ENCODE data around the gene GRID2. TPM values are rescaled to one million over a fixed set of nuclear protein-coding genes. Genes with fewer than 3 reads are reported as not detected.
A peak's percentile ranks its signal among the peaks of the same experiment; 100 is the strongest.

The GRID2 gene
- total RNA-seq, 1 experiment from 2014 or later: not detected

DNA sequence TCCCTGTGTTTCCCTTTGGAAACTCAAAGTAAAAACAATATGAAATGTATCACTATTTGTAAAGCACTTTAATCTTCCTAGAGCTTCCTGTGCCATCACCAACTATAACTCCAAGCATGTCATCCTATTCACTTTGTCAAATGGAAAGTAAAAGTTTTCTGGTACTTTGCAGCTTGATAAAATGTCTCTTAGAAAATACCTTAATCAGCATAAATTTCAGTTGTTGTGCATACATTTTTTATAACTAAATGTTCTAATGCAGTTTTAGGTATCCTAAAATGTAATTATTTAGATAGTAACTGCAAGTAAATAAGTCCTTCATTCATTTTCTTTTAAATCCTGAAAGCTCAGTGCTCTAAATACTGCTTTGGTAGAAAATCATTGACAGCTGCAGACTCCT is 558.7 kb downstream of the GRID2 start:
- POLR2A ChIA-PET: interaction anchor here (0.7 to 1.4 kb wide), 2 partner anchors 9 to 16 kb away, joined by 4 to 6 read pairs; no protein-coding TSS in a partner anchor
- Mint-ChIP-seq H3K9me3 (ENCODE audit: unreplicated experiment) (no peaks in the 10 kb centered on the region), H3K27me3 (ENCODE audit: insufficient read depth, unreplicated experiment) (no peaks in the 10 kb centered on the region), H3K4me1 (ENCODE audit: insufficient read depth, unreplicated experiment) (no peaks in the 10 kb centered on the region), H3K36me3 (ENCODE audit: insufficient read depth, unreplicated experiment) (peaks cover 6% of the 10 kb centered on the region), H3K4me3 (ENCODE audit: unreplicated experiment) (no peak overlapping the region), H3K27ac (ENCODE audit: low read depth, unreplicated experiment) (no peak overlapping the region)
- CTCF ChIA-PET: interaction anchor here (0.5 kb wide), 1 partner anchor 1696 kb away, joined by 4 read pairs; no protein-coding TSS in a partner anchor
- BruUV-seq (replicated peaks): no TSS peak
- DNase-seq (ENCODE audit: unreplicated experiment): no peak
- TF ChIP-seq, protein P1, sequence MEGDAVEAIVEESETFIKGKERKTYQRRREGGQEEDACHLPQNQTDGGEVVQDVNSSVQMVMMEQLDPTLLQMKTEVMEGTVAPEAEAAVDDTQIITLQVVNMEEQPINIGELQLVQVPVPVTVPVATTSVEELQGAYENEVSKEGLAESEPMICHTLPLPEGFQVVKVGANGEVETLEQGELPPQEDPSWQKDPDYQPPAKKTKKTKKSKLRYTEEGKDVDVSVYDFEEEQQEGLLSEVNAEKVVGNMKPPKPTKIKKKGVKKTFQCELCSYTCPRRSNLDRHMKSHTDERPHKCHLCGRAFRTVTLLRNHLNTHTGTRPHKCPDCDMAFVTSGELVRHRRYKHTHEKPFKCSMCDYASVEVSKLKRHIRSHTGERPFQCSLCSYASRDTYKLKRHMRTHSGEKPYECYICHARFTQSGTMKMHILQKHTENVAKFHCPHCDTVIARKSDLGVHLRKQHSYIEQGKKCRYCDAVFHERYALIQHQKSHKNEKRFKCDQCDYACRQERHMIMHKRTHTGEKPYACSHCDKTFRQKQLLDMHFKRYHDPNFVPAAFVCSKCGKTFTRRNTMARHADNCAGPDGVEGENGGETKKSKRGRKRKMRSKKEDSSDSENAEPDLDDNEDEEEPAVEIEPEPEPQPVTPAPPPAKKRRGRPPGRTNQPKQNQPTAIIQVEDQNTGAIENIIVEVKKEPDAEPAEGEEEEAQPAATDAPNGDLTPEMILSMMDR (IDR thresholded peaks at IDR 0.05; ENCODE audit: unreplicated experiment): no peak
- intact Hi-C loops (cut with micrococcal nuclease): no loop called here

DNA sequence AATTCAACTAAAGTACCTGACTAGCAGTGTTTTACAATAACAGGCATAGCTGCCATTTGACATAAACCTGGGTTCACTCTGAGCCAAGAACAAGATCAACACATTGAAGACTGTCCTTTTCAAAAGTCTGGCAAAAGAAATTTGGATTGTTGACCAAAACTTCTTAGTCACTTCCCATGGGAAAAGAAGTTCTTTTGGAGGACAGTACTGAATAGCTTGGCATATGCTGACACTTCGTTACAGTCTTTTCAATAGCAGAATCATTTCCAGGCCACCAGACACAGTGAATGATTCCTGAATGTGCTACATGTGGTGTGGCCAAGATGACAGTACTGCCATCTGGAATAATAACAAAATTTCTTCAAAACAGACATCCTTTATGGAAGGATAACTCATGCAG is 560.3 kb downstream of the GRID2 start:
- no TSS peak for BruUV-seq (replicated peaks)
- TF ChIP-seq, protein P1 (IDR thresholded peaks at IDR 0.05; ENCODE audit: unreplicated experiment): no peak

DNA sequence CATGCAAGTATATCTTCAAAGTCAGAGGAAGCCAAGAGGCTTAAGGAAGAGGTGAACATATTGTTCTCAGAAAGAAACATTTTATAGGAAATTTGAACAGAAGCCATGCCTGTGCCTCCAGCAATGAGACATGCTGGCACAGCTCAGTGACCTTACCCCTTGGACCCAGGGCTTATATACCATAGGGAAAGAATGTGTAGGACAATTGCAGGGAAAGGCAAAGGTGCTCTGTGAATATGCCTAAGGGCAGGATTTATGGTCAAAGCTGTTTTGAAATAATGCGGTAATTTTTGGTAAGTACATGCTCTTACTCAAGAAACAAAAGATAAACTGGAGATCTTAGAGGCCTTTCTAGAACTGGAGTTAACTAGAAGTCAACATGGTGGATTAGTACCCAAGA is 568.8 kb downstream of the GRID2 start:
- ChIA-PET CTCF (interaction anchor here (0.6 to 0.8 kb wide), 2 partner anchors 198 to 776 kb away, joined by 3 to 4 read pairs; no protein-coding TSS in a partner anchor), POLR2A (interaction anchor here (1.1 to 1.7 kb wide), 4 partner anchors 9 to 260 kb away, joined by 3 to 4 read pairs (median 4); no protein-coding TSS in a partner anchor)
- Mint-ChIP-seq H3K4me1 (ENCODE audit: insufficient read depth, unreplicated experiment) (peaks cover 25% of the 10 kb centered on the region), H3K27me3 (ENCODE audit: insufficient read depth, unreplicated experiment) (no peaks in the 10 kb centered on the region), H3K4me3 (ENCODE audit: unreplicated experiment) (no peak overlapping the region), H3K9me3 (ENCODE audit: unreplicated experiment) (no peaks in the 10 kb centered on the region), H3K36me3 (ENCODE audit: insufficient read depth, unreplicated experiment) (no peaks in the 10 kb centered on the region), H3K27ac (ENCODE audit: low read depth, unreplicated experiment) (peak overlapping the region; percentile 63)
- TF ChIP-seq, protein P1 (IDR thresholded peaks at IDR 0.05; ENCODE audit: unreplicated experiment): no peak
- intact Hi-C loops (cut with micrococcal nuclease): no loop called here
- peak; percentile 87 for DNase-seq (ENCODE audit: unreplicated experiment)
- no TSS peak for BruUV-seq (replicated peaks)

More for the DNA sequence above, 560.3 kb downstream of the GRID2 start:
- H3K9me3 Mint-ChIP-seq (ENCODE audit: unreplicated experiment): no peaks in the 10 kb centered on the region
- H3K27me3 Mint-ChIP-seq (ENCODE audit: insufficient read depth, unreplicated experiment): no peaks in the 10 kb centered on the region
- H3K4me1 Mint-ChIP-seq (ENCODE audit: insufficient read depth, unreplicated experiment): no peaks in the 10 kb centered on the region
- ChIA-PET POLR2A (interaction anchor here (1.4 kb wide), 1 partner anchor 8 kb away, joined by 4 read pairs; no protein-coding TSS in a partner anchor), CTCF (no interaction called here)
- DNase-seq (ENCODE audit: unreplicated experiment): no peak
- intact Hi-C loops (cut with micrococcal nuclease): no loop called here
- H3K27ac Mint-ChIP-seq (ENCODE audit: low read depth, unreplicated experiment): no peak overlapping the region
- no peak overlapping the region for H3K4me3 Mint-ChIP-seq (ENCODE audit: unreplicated experiment)
- peaks cover 6% of the 10 kb centered on the region for H3K36me3 Mint-ChIP-seq (ENCODE audit: insufficient read depth, unreplicated experiment)

DNA sequence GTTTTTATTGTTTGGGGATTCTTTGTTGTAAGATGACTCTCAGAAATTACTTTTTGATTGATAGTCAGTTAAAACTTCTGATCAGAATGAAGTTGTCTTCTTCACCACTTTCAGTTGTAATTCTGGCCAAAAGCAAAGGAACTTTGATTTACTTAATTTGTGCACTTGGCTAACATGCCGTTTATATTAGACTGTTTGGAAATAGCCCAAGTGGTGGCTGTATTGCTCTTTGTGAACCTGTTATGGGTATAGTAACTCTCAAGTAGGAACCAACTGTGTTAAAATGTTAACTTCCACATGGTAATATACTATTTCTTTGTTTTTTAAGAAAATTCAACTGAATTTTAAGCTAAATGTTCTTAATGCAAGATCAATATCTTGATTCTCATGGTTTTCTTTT is 581.9 kb downstream of the GRID2 start:
- BruUV-seq (replicated peaks): no TSS peak
- ChIA-PET POLR2A (interaction anchor here (1.2 to 1.4 kb wide), 2 partner anchors 8 to 13 kb away, joined by 3 to 4 read pairs; no protein-coding TSS in a partner anchor), CTCF (no interaction called here)
- no peak for DNase-seq (ENCODE audit: unreplicated experiment)
- Mint-ChIP-seq H3K4me1 (ENCODE audit: insufficient read depth, unreplicated experiment) (no peaks in the 10 kb centered on the region), H3K9me3 (ENCODE audit: unreplicated experiment) (no peaks in the 10 kb centered on the region), H3K27me3 (ENCODE audit: insufficient read depth, unreplicated experiment) (no peaks in the 10 kb centered on the region), H3K36me3 (ENCODE audit: insufficient read depth, unreplicated experiment) (no peaks in the 10 kb centered on the region), H3K27ac (ENCODE audit: low read depth, unreplicated experiment) (peak overlapping the region; percentile 25), H3K4me3 (ENCODE audit: unreplicated experiment) (no peak overlapping the region)
- TF ChIP-seq, protein P1 (IDR thresholded peaks at IDR 0.05; ENCODE audit: unreplicated experiment): no peak
- intact Hi-C loops (cut with micrococcal nuclease): no loop called here

Measured in MCF 10A (cell line).